ENCODE measurements around the gene KRTAP4-2. TPM values are rescaled to one million over a fixed set of nuclear protein-coding genes. Genes with fewer than 3 reads are reported as not detected.

Gene KRTAP4-2
- total and polyA plus RNA-seq, 2 donors (not counting 3 experiments of a cell fraction or from before 2014, with no cell fraction given) = not detected

DNA sequence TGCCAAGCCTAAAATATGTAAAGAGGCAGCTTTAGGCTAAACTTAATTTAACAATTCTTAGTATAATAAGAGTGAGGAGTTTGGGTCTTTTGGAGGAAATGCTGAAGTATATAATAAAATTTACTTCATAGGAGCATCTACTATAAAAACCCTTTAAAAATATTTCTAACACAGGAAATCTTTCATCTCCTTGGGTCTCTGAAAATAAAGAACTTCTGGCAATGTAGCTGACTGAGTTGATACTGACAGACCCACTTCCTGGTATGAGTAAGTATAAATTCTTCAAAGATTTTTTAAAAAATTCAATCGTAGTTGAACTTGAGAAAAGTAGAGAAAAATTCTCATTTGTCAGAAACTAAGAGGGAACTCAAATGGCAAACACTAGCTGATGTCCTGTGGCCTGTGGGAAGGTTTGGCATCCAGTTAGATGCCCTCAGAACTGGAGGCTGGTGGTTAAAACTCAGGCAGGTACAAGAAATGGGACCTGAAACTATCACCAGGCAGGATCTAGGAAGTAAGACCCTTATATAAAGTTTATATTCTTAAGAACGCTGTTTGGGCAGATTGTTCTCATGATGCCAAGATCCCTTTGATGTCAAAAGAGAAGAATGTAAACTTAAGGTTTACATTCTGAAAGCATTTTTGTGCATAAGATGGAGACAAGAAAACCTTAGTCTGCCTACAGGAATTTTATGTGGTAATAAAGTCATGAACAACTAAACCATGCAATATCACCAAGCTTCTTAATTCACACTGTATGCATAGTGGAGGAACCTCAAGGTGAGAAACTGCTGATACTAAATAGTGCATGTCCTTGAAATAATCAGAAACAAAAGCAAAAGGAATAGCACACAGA is 43.9 kb downstream of the KRTAP4-2 start:
- ChIA-PET CTCF (interaction anchor here (0.7 kb wide), 1 partner anchor 21 kb away, joined by 3 read pairs; no protein-coding TSS in a partner anchor), POLR2A (no interaction called here)
- H3K79me2 ChIP-seq (ENCODE audit: control insufficient read depth, insufficient read depth, low read length) = no peaks in the 10 kb centered on the region
- no peaks in the 10 kb centered on the region for H3K9me3 ChIP-seq (replicated peaks; ENCODE audit: control insufficient read depth, insufficient read depth, low read length)
- H3K27me3 ChIP-seq (ENCODE audit: control insufficient read depth in 2 of 2, insufficient read depth in 2 of 2, low read length in 2 of 2) = peaks cover 0 to 3% of the 10 kb centered on the region in 2 experiments
- no peak overlapping the region for H3K4me3 ChIP-seq (replicated peaks in 1 of 3; ENCODE audit: insufficient read depth in 1 of 3, low read depth in 1 of 3, low read length in 3 of 3)
- H3K4me2 ChIP-seq (ENCODE audit: insufficient read depth, low read length) = no peak overlapping the region
- no TSS peak for BruUV-seq (replicated peaks)
- dilution Hi-C loops (cut with MboI; ENCODE audit: extremely low pct_ligation_motif_present, low sequenced_read_pairs) = no loop called here
- no peak overlapping the region for H3K27ac ChIP-seq (ENCODE audit: insufficient read depth, low read depth, low read length)
- TF ChIP-seq, protein P1, sequence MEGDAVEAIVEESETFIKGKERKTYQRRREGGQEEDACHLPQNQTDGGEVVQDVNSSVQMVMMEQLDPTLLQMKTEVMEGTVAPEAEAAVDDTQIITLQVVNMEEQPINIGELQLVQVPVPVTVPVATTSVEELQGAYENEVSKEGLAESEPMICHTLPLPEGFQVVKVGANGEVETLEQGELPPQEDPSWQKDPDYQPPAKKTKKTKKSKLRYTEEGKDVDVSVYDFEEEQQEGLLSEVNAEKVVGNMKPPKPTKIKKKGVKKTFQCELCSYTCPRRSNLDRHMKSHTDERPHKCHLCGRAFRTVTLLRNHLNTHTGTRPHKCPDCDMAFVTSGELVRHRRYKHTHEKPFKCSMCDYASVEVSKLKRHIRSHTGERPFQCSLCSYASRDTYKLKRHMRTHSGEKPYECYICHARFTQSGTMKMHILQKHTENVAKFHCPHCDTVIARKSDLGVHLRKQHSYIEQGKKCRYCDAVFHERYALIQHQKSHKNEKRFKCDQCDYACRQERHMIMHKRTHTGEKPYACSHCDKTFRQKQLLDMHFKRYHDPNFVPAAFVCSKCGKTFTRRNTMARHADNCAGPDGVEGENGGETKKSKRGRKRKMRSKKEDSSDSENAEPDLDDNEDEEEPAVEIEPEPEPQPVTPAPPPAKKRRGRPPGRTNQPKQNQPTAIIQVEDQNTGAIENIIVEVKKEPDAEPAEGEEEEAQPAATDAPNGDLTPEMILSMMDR (IDR thresholded peaks at IDR 0.05; ENCODE audit: extremely low read depth in 1 of 2, insufficient read depth in 1 of 2, low read depth in 1 of 2, low read length in 2 of 2) = no peak
- TF ChIP-seq EZH2 (IDR thresholded peaks at IDR 0.05; ENCODE audit: borderline replicate concordance, low read depth, low read length, severe bottlenecking) = no peak
- TF ChIP-seq JUN (IDR thresholded peaks at IDR 0.05; ENCODE audit: borderline replicate concordance, insufficient read depth, insufficient read length, low read depth) = no peak
- no peak for TF ChIP-seq FOS (IDR thresholded peaks at IDR 0.05; ENCODE audit: borderline replicate concordance, insufficient read depth, low read length)
- TF ChIP-seq POLR2AphosphoS5 (IDR thresholded peaks at IDR 0.05; ENCODE audit: insufficient read depth, low read depth, low read length) = no peak
- no peaks in the 10 kb centered on the region for H3K36me3 ChIP-seq (ENCODE audit: control insufficient read depth in 2 of 2, extremely low read depth in 1 of 2, insufficient read depth in 2 of 2, low read length in 2 of 2)
- no peaks in the 10 kb centered on the region for H3K9me1 ChIP-seq (replicated peaks; ENCODE audit: control insufficient read depth, extremely low read depth, insufficient read depth, low read length)
- no peak overlapping the region for H2AFZ ChIP-seq (ENCODE audit: low read depth, low read length)
- no peak overlapping the region for H3K9ac ChIP-seq (replicated peaks; ENCODE audit: extremely low read depth, insufficient read depth, low read length)
- DNase-seq (ENCODE audit: low read depth, low spot score) (no peak), FAIRE-seq (no peak)
- no peaks in the 10 kb centered on the region for H3K4me1 ChIP-seq (ENCODE audit: control insufficient read depth, extremely low read depth, insufficient read depth, low read length)
- no peaks in the 10 kb centered on the region for H4K20me1 ChIP-seq (replicated peaks; ENCODE audit: control insufficient read depth, extremely low read depth, insufficient read depth, low read length)
- intact Hi-C loops (cut with micrococcal nuclease) = no loop called here
